ENCODE results near the gene RTF2.

Gene RTF2

GRCh38 chr20:56429941-56430340, 38.5 kb upstream of the RTF2 start:
- TF ChIP-seq ZFX (IDR thresholded peaks at IDR 0.05), result no peak
- TF ChIP-seq, protein P1, sequence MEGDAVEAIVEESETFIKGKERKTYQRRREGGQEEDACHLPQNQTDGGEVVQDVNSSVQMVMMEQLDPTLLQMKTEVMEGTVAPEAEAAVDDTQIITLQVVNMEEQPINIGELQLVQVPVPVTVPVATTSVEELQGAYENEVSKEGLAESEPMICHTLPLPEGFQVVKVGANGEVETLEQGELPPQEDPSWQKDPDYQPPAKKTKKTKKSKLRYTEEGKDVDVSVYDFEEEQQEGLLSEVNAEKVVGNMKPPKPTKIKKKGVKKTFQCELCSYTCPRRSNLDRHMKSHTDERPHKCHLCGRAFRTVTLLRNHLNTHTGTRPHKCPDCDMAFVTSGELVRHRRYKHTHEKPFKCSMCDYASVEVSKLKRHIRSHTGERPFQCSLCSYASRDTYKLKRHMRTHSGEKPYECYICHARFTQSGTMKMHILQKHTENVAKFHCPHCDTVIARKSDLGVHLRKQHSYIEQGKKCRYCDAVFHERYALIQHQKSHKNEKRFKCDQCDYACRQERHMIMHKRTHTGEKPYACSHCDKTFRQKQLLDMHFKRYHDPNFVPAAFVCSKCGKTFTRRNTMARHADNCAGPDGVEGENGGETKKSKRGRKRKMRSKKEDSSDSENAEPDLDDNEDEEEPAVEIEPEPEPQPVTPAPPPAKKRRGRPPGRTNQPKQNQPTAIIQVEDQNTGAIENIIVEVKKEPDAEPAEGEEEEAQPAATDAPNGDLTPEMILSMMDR (conservative IDR thresholded peaks at IDR 0.05), result no peak

GRCh38 chr20:56430461-56430860, 38.0 kb upstream of the RTF2 start:
- no peak overlapping the region for H3K27ac ChIP-seq
- no peak for TF ChIP-seq ZFX (IDR thresholded peaks at IDR 0.05)
- TF ChIP-seq, protein P1 (conservative IDR thresholded peaks at IDR 0.05), result no peak

More at GRCh38 chr20:56429941-56430340, 38.5 kb upstream of the RTF2 start:
- H3K27ac ChIP-seq, result no peak overlapping the region

GRCh38 chr20:56430957-56431356, 37.5 kb upstream of the RTF2 start:
- no peak overlapping the region for H3K27ac ChIP-seq
- no peak for TF ChIP-seq ZFX (IDR thresholded peaks at IDR 0.05)
- TF ChIP-seq, protein P1 (conservative IDR thresholded peaks at IDR 0.05), result no peak

DNA sequence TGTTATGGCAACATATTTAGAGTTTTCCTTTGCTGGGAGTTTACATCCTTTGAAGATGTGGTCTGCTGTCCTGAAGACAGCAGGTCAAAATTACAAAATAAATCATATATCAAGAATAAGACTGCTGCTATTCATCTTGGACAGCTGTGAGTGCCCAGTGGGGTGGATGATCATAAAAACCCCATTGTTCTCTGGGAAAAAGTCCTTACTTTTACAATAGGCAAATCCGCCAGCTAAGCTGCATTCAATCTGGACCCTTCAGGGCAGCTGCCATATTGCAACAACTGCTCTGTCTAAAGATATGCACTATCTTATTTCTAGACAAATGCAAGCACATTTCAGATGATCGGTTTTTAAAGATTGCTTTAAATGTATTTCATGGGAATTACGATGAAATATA, 37.0 kb upstream of the RTF2 start:
- TF ChIP-seq, protein P1 (conservative IDR thresholded peaks at IDR 0.05), result no peak
- no peak for TF ChIP-seq ZFX (IDR thresholded peaks at IDR 0.05)
- H3K27ac ChIP-seq, result no peak overlapping the region

- no peak for TF ChIP-seq ZFX (IDR thresholded peaks at IDR 0.05)
- TF ChIP-seq, protein P1 (conservative IDR thresholded peaks at IDR 0.05), result no peak
- no peak overlapping the region for H3K27ac ChIP-seq
Measured at GRCh38 chr20:56433221-56433879, 35.1 kb upstream of the RTF2 start.

- TF ChIP-seq ZFX (IDR thresholded peaks at IDR 0.05), result no peak
- TF ChIP-seq, protein P1 (conservative IDR thresholded peaks at IDR 0.05), result no peak
- H3K27ac ChIP-seq, result no peak overlapping the region
Measured at GRCh38 chr20:56433880-56434255, 34.6 kb upstream of the RTF2 start.

DNA sequence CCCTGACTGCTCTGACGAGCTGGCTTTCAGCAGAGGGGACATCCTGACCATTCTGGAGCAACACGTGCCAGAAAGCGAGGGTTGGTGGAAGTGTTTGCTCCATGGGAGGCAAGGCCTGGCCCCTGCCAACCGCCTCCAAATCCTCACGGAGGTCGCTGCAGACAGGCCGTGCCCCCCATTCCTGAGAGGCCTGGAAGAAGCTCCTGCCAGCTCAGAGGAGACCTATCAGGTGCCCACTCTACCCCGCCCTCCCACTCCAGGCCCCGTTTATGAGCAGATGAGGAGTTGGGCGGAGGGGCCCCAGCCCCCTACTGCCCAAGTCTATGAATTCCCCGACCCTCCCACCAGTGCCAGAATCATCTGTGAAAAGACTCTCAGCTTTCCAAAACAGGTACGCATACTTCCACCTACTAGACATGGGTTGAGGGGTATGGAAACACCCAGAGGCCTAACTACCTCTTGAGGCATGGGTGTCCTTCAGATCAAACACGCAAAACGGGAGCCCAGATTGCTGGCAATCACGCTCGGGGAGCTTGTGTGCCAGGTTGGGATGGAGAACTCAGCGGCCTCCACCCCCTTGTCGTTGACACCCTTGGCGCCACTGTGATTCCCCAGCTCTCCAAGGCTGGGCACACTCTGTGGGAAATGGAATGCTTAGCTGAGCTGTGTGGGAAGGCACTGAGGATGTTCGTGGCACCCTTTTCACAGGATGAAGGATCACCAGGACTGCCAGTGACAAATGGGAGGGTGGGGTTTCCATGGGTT, 31.0 kb upstream of the RTF2 start:
- no peak overlapping the region for H3K27ac ChIP-seq
- TF ChIP-seq ZFX (IDR thresholded peaks at IDR 0.05), result no peak
- TF ChIP-seq, protein P1 (conservative IDR thresholded peaks at IDR 0.05), result no peak

Data from C4-2B (cell line).